IMR-90 (cell line): ENCODE measurements around the gene TMIGD1. TPM values are rescaled to one million over a fixed set of nuclear protein-coding genes. Genes with fewer than 3 reads are reported as not detected.

Experiments
- ATAC-seq: fragments of 200-7000 bp; cut with Tn5 transposase; 2 replicates; pipeline ENCODE4 v1.9.1; 2020; ENCODE audit warnings: low read depth, mild to moderate bottlenecking, moderate library complexity
- BruUV-seq: library from RNA; stranded (reverse); fragments of 400-500 nt; replicated peaks from 2 replicates; lab custom pipeline; 2021; lab: Mats Ljungman, UMichigan
- CTCF ChIA-PET: fragments of 300-600 bp; formaldehyde crosslinking; extraction: SDS; loops from one replicate; lab custom pipeline; 2021; ENCODE audit warnings: antibody characterized with exemption; lab: Yijun Ruan, JAX
- POLR2A ChIA-PET: fragments of 300-600 bp; sonication (Branson Sonifier 250); formaldehyde crosslinking; loops from one replicate; lab custom pipeline; 2022; ENCODE audit warnings: antibody characterized with exemption; ENCODE audit not compliant: unreplicated experiment; lab: Charles Lee
- DNase-seq: peaks from one replicate; pipeline ENCODE4 v3.0.0; 2013
- H2AFZ ChIP-seq: replicated peaks from 2 replicates; pipeline ENCODE3; 2013; ENCODE audit warnings: low read length, mild to moderate bottlenecking; ENCODE audit not compliant: poor library complexity
- H2AK5ac ChIP-seq: 2 replicates; pipeline ENCODE4 v1.6.1; 2013; ENCODE audit warnings: low read depth, low read length, inconsistent platforms
- H2AK9ac ChIP-seq: replicated peaks from 2 replicates; pipeline ENCODE3; 2013; ENCODE audit warnings: mild to moderate bottlenecking, low read depth, low read length, moderate library complexity; ENCODE audit not compliant: poor library complexity
- H2BK120ac ChIP-seq: 2 replicates; pipeline ENCODE4 v1.6.1; 2013; ENCODE audit warnings: low read depth, low read length, inconsistent platforms
- H2BK15ac ChIP-seq: 3 replicates; pipeline ENCODE4 v1.6.1; 2013; ENCODE audit warnings: low read depth, low read length, inconsistent platforms
- H2BK20ac ChIP-seq: 2 replicates; pipeline ENCODE4 v1.6.1; 2013; ENCODE audit warnings: low read depth, mild to moderate bottlenecking, inconsistent platforms, low read length, moderate library complexity
- H2BK5ac ChIP-seq: 2 replicates; pipeline ENCODE4 v1.6.1; 2013; ENCODE audit warnings: mild to moderate bottlenecking, low read depth, low read length, inconsistent platforms; ENCODE audit not compliant: poor library complexity, severe bottlenecking
- H3K14ac ChIP-seq: replicated peaks from 2 replicates; pipeline ENCODE4 v1.6.1; 2013; ENCODE audit warnings: low read depth, low read length, inconsistent platforms
- H3K18ac ChIP-seq: 2 replicates; pipeline ENCODE4 v1.6.1; 2013; ENCODE audit warnings: low read depth, low read length, control low read depth
- H3K23ac ChIP-seq: 2 replicates; pipeline ENCODE4 v1.6.1; 2013; ENCODE audit warnings: low read depth, low read length, inconsistent platforms
- H3K27ac ChIP-seq: 2 replicates; pipeline ENCODE4 v1.5.1; 2013; ENCODE audit warnings: mild to moderate bottlenecking, control low read depth, low read length; ENCODE audit not compliant: insufficient read depth
- H3K27me3 ChIP-seq: 2 replicates; pipeline ENCODE4 v1.6.1; 2013; ENCODE audit warnings: low read length; ENCODE audit not compliant: control insufficient read depth, insufficient read depth
- H3K36me3 ChIP-seq: 2 replicates; pipeline ENCODE4 v1.6.1; 2013; ENCODE audit warnings: low read length, mixed read lengths; ENCODE audit not compliant: control insufficient read depth, insufficient read depth
- H3K4ac ChIP-seq: 2 replicates; pipeline ENCODE4 v1.6.1; 2013; ENCODE audit warnings: low read depth, low read length, inconsistent platforms
- H3K4me1 ChIP-seq: 2 replicates; pipeline ENCODE4 v1.6.1; 2013; ENCODE audit warnings: low read length, mixed read lengths; ENCODE audit not compliant: control insufficient read depth, insufficient read depth
- H3K4me2 ChIP-seq: 2 replicates; pipeline ENCODE4 v1.6.1; 2013; ENCODE audit warnings: low read depth, mild to moderate bottlenecking, control low read depth, low read length, moderate library complexity
- H3K4me3 ChIP-seq: 2 replicates; pipeline ENCODE4 v1.5.1; 2013; ENCODE audit warnings: low read depth, mild to moderate bottlenecking, control low read depth, low read length, moderate library complexity; ENCODE audit not compliant: insufficient read depth
- H3K56ac ChIP-seq: 2 replicates; pipeline ENCODE4 v1.6.1; 2013; ENCODE audit warnings: low read length, inconsistent platforms; ENCODE audit not compliant: insufficient read depth; ENCODE audit errors: extremely low read depth
- H3K79me1 ChIP-seq, 2 experiments: 2 replicates each; pipeline ENCODE4 v1.6.1; 2013; ENCODE audit warnings: low read length in 2 of 2, inconsistent platforms in 1 of 2, low read depth in 1 of 2
- H3K9ac ChIP-seq: 2 replicates; pipeline ENCODE4 v1.6.1; 2013; ENCODE audit warnings: low read depth, low read length, control low read depth
- H3K9me1 ChIP-seq: 2 replicates; pipeline ENCODE4 v1.6.1; 2013; ENCODE audit warnings: low read length, inconsistent platforms; ENCODE audit not compliant: insufficient read depth
- H3K9me3 ChIP-seq: 2 replicates; pipeline ENCODE4 v1.6.1; 2013; ENCODE audit warnings: low read length; ENCODE audit not compliant: control insufficient read depth, insufficient read depth
- H4K20me1 ChIP-seq: 2 replicates; pipeline ENCODE4 v1.6.1; 2013; ENCODE audit warnings: low read length, inconsistent platforms; ENCODE audit not compliant: insufficient read depth
- H4K5ac ChIP-seq: 2 replicates; pipeline ENCODE4 v1.6.1; 2013; ENCODE audit warnings: mild to moderate bottlenecking, low read depth, low read length, control low read depth
- H4K8ac ChIP-seq, 2 experiments: 2 replicates each; pipeline ENCODE4 v1.6.1; 2013; ENCODE audit warnings: low read depth in 2 of 2, low read length in 2 of 2, control low read depth in 1 of 2, inconsistent platforms in 1 of 2
- H4K91ac ChIP-seq: 2 replicates; pipeline ENCODE4 v1.6.1; 2013; ENCODE audit warnings: low read depth, low read length, inconsistent platforms; ENCODE audit not compliant: insufficient read depth
- BHLHE40 ChIP-seq: fragments of 150-350 bp; IDR thresholded peaks from 2 replicates; pipeline ENCODE4 v1.6.1; 2016; ENCODE audit warnings: mild to moderate bottlenecking, low read depth, low read length
- CEBPB ChIP-seq: IDR thresholded peaks from 2 replicates; pipeline ENCODE4 v1.6.1; 2012; ENCODE audit warnings: low read depth, low read length, improper control_type of control experiment
- CHD1 ChIP-seq: IDR thresholded peaks from 2 replicates; pipeline ENCODE4 v1.6.1; 2012; ENCODE audit warnings: low read depth, low read length, improper control_type of control experiment
- CTCF ChIP-seq: conservative IDR thresholded peaks from 2 replicates; pipeline ENCODE4 v1.5.1; 2012; ENCODE audit warnings: mild to moderate bottlenecking, low read depth, low read length, improper control_type of control experiment
- ELK1 ChIP-seq: fragments of 150-350 bp; IDR thresholded peaks from 2 replicates; pipeline ENCODE4 v1.6.1; 2016; ENCODE audit warnings: low read depth, mild to moderate bottlenecking, low read length, moderate library complexity, borderline replicate concordance
- FOS ChIP-seq: fragments of 150-350 bp; IDR thresholded peaks from 2 replicates; pipeline ENCODE4 v1.6.1; 2016; ENCODE audit warnings: low read depth, low read length
- MAFK ChIP-seq: IDR thresholded peaks from 2 replicates; pipeline ENCODE4 v1.6.1; 2012; ENCODE audit warnings: low read depth, low read length, improper control_type of control experiment
- MAZ ChIP-seq: IDR thresholded peaks from 2 replicates; pipeline ENCODE4 v1.6.1; 2012; ENCODE audit warnings: low read depth, mild to moderate bottlenecking, low read length, improper control_type of control experiment, moderate library complexity, borderline replicate concordance
- MXI1 ChIP-seq: IDR thresholded peaks from 2 replicates; pipeline ENCODE4 v1.6.1; 2012; ENCODE audit warnings: low read depth, mild to moderate bottlenecking, low read length, moderate library complexity, borderline replicate concordance
- NFE2L2 ChIP-seq: fragments of 150-350 bp; IDR thresholded peaks from 2 replicates; pipeline ENCODE4 v1.6.1; 2016; ENCODE audit warnings: low read depth, mild to moderate bottlenecking, low read length
- POLR2A ChIP-seq: IDR thresholded peaks from 2 replicates; pipeline ENCODE4 v1.6.1; 2012; ENCODE audit warnings: mild to moderate bottlenecking, low read depth, low read length
- RAD21 ChIP-seq: IDR thresholded peaks from 2 replicates; pipeline ENCODE4 v1.6.1; 2012; ENCODE audit warnings: low read length, improper control_type of control experiment
- RCOR1 ChIP-seq: IDR thresholded peaks from 2 replicates; pipeline ENCODE4 v1.6.1; 2012; ENCODE audit warnings: mild to moderate bottlenecking, low read length, improper control_type of control experiment; ENCODE audit not compliant: insufficient replicate concordance
- RFX5 ChIP-seq: IDR thresholded peaks from 2 replicates; pipeline ENCODE4 v1.8.0; 2012; ENCODE audit warnings: low read depth, mild to moderate bottlenecking, low read length, moderate library complexity
- SMC3 ChIP-seq: fragments of 150-350 bp; IDR thresholded peaks from 2 replicates; pipeline ENCODE4 v1.6.1; 2016; ENCODE audit warnings: low read depth, mild to moderate bottlenecking, antibody characterized with exemption, low read length, moderate library complexity
- USF2 ChIP-seq: fragments of 150-350 bp; IDR thresholded peaks from 2 replicates; pipeline ENCODE4 v1.6.1; 2017; ENCODE audit warnings: mild to moderate bottlenecking, antibody characterized with exemption, low read length, low read depth
- WGBS, 2 experiments: methylation state at CpG; one replicate each; pipeline versions ENCODE4 v1.1.5 to v1.1.7; 2013; ENCODE audit warnings: missing lambda C conversion rate in 2 of 2; ENCODE audit not compliant: insufficient read length in 1 of 2; ENCODE audit errors: extremely low coverage in 2 of 2; 5-methylcytosine and 5-hydroxymethylcytosine counted together
- dilution Hi-C: fragments of 300-500 bp; cut with HindIII; formaldehyde crosslinking; loops from one replicate; pipeline ENCODE4 v1.14.3; 2018; ENCODE audit warnings: low sequenced_read_pairs; ENCODE audit not compliant: unreplicated experiment
- in situ Hi-C: fragments of 300-500 bp; cut with MboI; formaldehyde crosslinking; loops from 3 replicates; pipeline ENCODE4 v1.14.3; 2019; ENCODE audit warnings: low sequenced_read_pairs, inconsistent platforms, mixed read lengths
- intact Hi-C: fragments of 100-400 bp; cut with micrococcal nuclease; formaldehyde crosslinking; loops from 2 replicates; pipeline ENCODE4 v1.10.0; 2022
- polyA plus RNA-seq, 3 experiments: library from polyadenylated mRNA; depleted of rRNA; stranded (reverse); fragments of >200 nt; gene quantifications; 2 replicates each; pipeline ENCODE4 v1.2.3, GENCODE V29; 2012; ENCODE audit warnings: low replicate concordance in 1 of 3
- total RNA-seq: library from RNA; depleted of rRNA; stranded (reverse); fragments of >200 nt; gene quantifications from 2 replicates; pipeline ENCODE4 v1.2.3, GENCODE V29; 2012

Gene TMIGD1
- total and polyA plus RNA-seq, 2 of the 4 experiments (the other 2 are of a cell fraction): not detected

- Histone ChIP-seq H2BK120ac (no peak overlapping the region), H3K4me3 (no peak overlapping the region), H4K91ac (no peak overlapping the region), H4K5ac (no peak overlapping the region), H2AK5ac (no peak overlapping the region), H3K27me3 (peaks cover 7% of the 10 kb centered on the region), H3K4me1 (peaks cover 2% of the 10 kb centered on the region; the same call in 1 of the 2 replicates), H3K27ac (no peak overlapping the region), H3K36me3 (no peaks in the 10 kb centered on the region), H2AFZ (no peak overlapping the region), H3K4ac (no peak overlapping the region), H3K9me3 (no peaks in the 10 kb centered on the region), H3K9me1 (no peaks in the 10 kb centered on the region), H3K18ac (no peak overlapping the region), H3K4me2 (no peak overlapping the region), H3K56ac (no peak overlapping the region), H4K20me1 (no peaks in the 10 kb centered on the region), H2AK9ac (no peak overlapping the region), H2BK5ac (no peak overlapping the region), H4K8ac (no peak overlapping the region), H3K79me1 (no peaks in the 10 kb centered on the region), H3K9ac (no peak overlapping the region), H2BK15ac (no peak overlapping the region), H3K14ac (no peak overlapping the region), H3K23ac (no peak overlapping the region), H2BK20ac (no peak overlapping the region)
- dilution Hi-C loops: no loop called here
- BruUV-seq: no TSS peak
- intact Hi-C loops: no loop called here
- in situ Hi-C loops: loop anchor here (25.0 kb wide), 1 partner anchor 394 kb away; no protein-coding TSS in a partner anchor
- DNase-seq (no peak), ATAC-seq (no peak)
- ChIA-PET CTCF (no interaction called here), POLR2A (no interaction called here)
- 58% methylated on average over 2 of the region's 3 CpGs; no CpG with 5 or more reads in 1 of the 2 experiments for WGBS, 2 experiments
- TF ChIP-seq ELK1 (no peak), RFX5 (no peak), CTCF (no peak), USF2 (no peak), RCOR1 (no peak), BHLHE40 (no peak), SMC3 (no peak), NFE2L2 (no peak), MAZ (no peak), MAFK (no peak), FOS (no peak), CHD1 (no peak), CEBPB (no peak), RAD21 (no peak), MXI1 (no peak), POLR2A (no peak)
Measured at GRCh38 chr17:30318155-30318554, 15.7 kb downstream of the TMIGD1 start.
